Dendritic cell treated with granulocyte-macrophage colony-stimulating factor and Interleukin-4, amounts not matched to agents 40 ng/mL and 50 ng/mL, for 4 days (primary cell): Measurements from ENCODE around the gene DNAJC12.
"Not testable (repeated sequence)": the region's sequence is repeated elsewhere in the genome, so short reads cannot be mapped to it uniquely, and the experiment has no call there.

ENCODE experiments used
- H3K27ac Mint-ChIP-seq: one replicate; pipeline ENCODE4 v1.8.0; 2022; ENCODE audit warnings: mild to moderate bottlenecking, mixed read lengths
- H3K27me3 Mint-ChIP-seq: one replicate; pipeline ENCODE4 v1.8.0; 2022; ENCODE audit warnings: mild to moderate bottlenecking, mixed read lengths
- H3K36me3 Mint-ChIP-seq: one replicate; pipeline ENCODE4 v1.8.0; 2022; ENCODE audit warnings: low read depth, mixed read lengths
- H3K4me1 Mint-ChIP-seq: one replicate; pipeline ENCODE4 v1.8.0; 2022; ENCODE audit warnings: low read depth, mixed read lengths
- H3K4me3 Mint-ChIP-seq: one replicate; pipeline ENCODE4 v1.8.0; 2022; ENCODE audit warnings: mild to moderate bottlenecking, moderate library complexity, mixed read lengths
- H3K9me3 Mint-ChIP-seq: one replicate; pipeline ENCODE4 v1.8.0; 2022; ENCODE audit warnings: mixed read lengths
- intact Hi-C: fragments of 100-400 bp; cut with micrococcal nuclease; formaldehyde crosslinking; loops from one replicate; pipeline ENCODE4 v1.15.0; 2022

Gene DNAJC12

GRCh38 chr10:67776371-67776770, 61.6 kb downstream of the DNAJC12 start:
- intact Hi-C loops: no loop called here
- no peaks in the 10 kb centered on the region for H3K36me3 Mint-ChIP-seq
- H3K27ac Mint-ChIP-seq: no peak overlapping the region
- H3K27me3 Mint-ChIP-seq: no peaks in the 10 kb centered on the region
- no peak overlapping the region for H3K4me3 Mint-ChIP-seq
- H3K9me3 Mint-ChIP-seq: no peaks in the 10 kb centered on the region
- peaks cover 29% of the 10 kb centered on the region for H3K4me1 Mint-ChIP-seq

- H3K27ac Mint-ChIP-seq: peak overlapping the region; percentile 22
These were observed 62.7 kb downstream of the DNAJC12 start for GRCh38 chr10:67775279-67775678.

GRCh38 chr10:67772894-67773511, 65.0 kb downstream of the DNAJC12 start:
- no peaks in the 10 kb centered on the region for H3K27me3 Mint-ChIP-seq
- no peaks in the 10 kb centered on the region for H3K9me3 Mint-ChIP-seq
- intact Hi-C loops: no loop called here
- peak overlapping the region; percentile 75 for H3K27ac Mint-ChIP-seq
- H3K4me1 Mint-ChIP-seq: peaks cover 49% of the 10 kb centered on the region
- no peaks in the 10 kb centered on the region for H3K36me3 Mint-ChIP-seq
- no peak overlapping the region for H3K4me3 Mint-ChIP-seq

More at GRCh38 chr10:67775279-67775678, 62.7 kb downstream of the DNAJC12 start:
- no peaks in the 10 kb centered on the region for H3K27me3 Mint-ChIP-seq
- H3K9me3 Mint-ChIP-seq: no peaks in the 10 kb centered on the region
- H3K4me3 Mint-ChIP-seq: no peak overlapping the region
- H3K4me1 Mint-ChIP-seq: peaks cover 40% of the 10 kb centered on the region
- intact Hi-C loops: no loop called here
- H3K36me3 Mint-ChIP-seq: no peaks in the 10 kb centered on the region

- Mint-ChIP-seq H3K27ac (peak overlapping the region; percentile 75), H3K4me3 (no peak overlapping the region), H3K27me3 (no peaks in the 10 kb centered on the region), H3K36me3 (no peaks in the 10 kb centered on the region), H3K9me3 (no peaks in the 10 kb centered on the region), H3K4me1 (peaks cover 51% of the 10 kb centered on the region)
- intact Hi-C loops: no loop called here
These were observed 65.8 kb downstream of the DNAJC12 start for GRCh38 chr10:67772151-67772550.

GRCh38 chr10:67771200-67771599, 66.8 kb downstream of the DNAJC12 start:
- Mint-ChIP-seq H3K4me1 (peaks cover 55% of the 10 kb centered on the region), H3K9me3 (no peaks in the 10 kb centered on the region), H3K36me3 (no peaks in the 10 kb centered on the region), H3K27me3 (no peaks in the 10 kb centered on the region), H3K4me3 (no peak overlapping the region), H3K27ac (peak overlapping the region; percentile 63)
- intact Hi-C loops: no loop called here

GRCh38 chr10:67770537-67770936, 67.5 kb downstream of the DNAJC12 start:
- Mint-ChIP-seq H3K9me3 (no peaks in the 10 kb centered on the region), H3K4me1 (peaks cover 52% of the 10 kb centered on the region), H3K27ac (peak overlapping the region; percentile 63), H3K36me3 (no peaks in the 10 kb centered on the region), H3K27me3 (no peaks in the 10 kb centered on the region), H3K4me3 (no peak overlapping the region)
- intact Hi-C loops: no loop called here

- Mint-ChIP-seq H3K36me3 (no peaks in the 10 kb centered on the region), H3K4me1 (peaks cover 39% of the 10 kb centered on the region)
These were observed 70.7 kb downstream of the DNAJC12 start for GRCh38 chr10:67767244-67767643.

GRCh38 chr10:67764012-67764822, 73.8 kb downstream of the DNAJC12 start:
- intact Hi-C loops: no loop called here
- Mint-ChIP-seq H3K27me3 (no peaks in the 10 kb centered on the region), H3K9me3 (no peaks in the 10 kb centered on the region), H3K4me1 (peaks cover 36% of the 10 kb centered on the region), H3K27ac (peak overlapping the region; percentile 93), H3K36me3 (no peaks in the 10 kb centered on the region), H3K4me3 (peak overlapping the region; percentile 75)

More at GRCh38 chr10:67767244-67767643, 70.7 kb downstream of the DNAJC12 start:
- Mint-ChIP-seq H3K27ac (no peak overlapping the region), H3K9me3 (no peaks in the 10 kb centered on the region), H3K4me3 (no peak overlapping the region), H3K27me3 (no peaks in the 10 kb centered on the region)
- intact Hi-C loops: no loop called here

GRCh38 chr10:67763499-67764011, 74.4 kb downstream of the DNAJC12 start:
- H3K27me3 Mint-ChIP-seq: no peaks in the 10 kb centered on the region
- H3K4me3 Mint-ChIP-seq: peak overlapping the region; percentile 75
- peak overlapping the region; percentile 93 for H3K27ac Mint-ChIP-seq
- no peaks in the 10 kb centered on the region for H3K9me3 Mint-ChIP-seq
- H3K36me3 Mint-ChIP-seq: no peaks in the 10 kb centered on the region
- intact Hi-C loops: no loop called here
- peaks cover 36% of the 10 kb centered on the region for H3K4me1 Mint-ChIP-seq

GRCh38 chr10:67762567-67762966, 75.4 kb downstream of the DNAJC12 start:
- H3K9me3 Mint-ChIP-seq, H3K27me3 Mint-ChIP-seq, intact Hi-C loops, H3K36me3 Mint-ChIP-seq: not testable (repeated sequence)
- peak overlapping the region; percentile 87 for H3K27ac Mint-ChIP-seq
- peaks cover 36% of the 10 kb centered on the region for H3K4me1 Mint-ChIP-seq
- H3K4me3 Mint-ChIP-seq: peak overlapping the region; percentile 32

GRCh38 chr10:67760272-67760671, 77.7 kb downstream of the DNAJC12 start:
- H3K4me3 Mint-ChIP-seq: no peak overlapping the region
- H3K9me3 Mint-ChIP-seq: no peaks in the 10 kb centered on the region
- H3K4me1 Mint-ChIP-seq: peaks cover 30% of the 10 kb centered on the region
- H3K27ac Mint-ChIP-seq: no peak overlapping the region
- no peaks in the 10 kb centered on the region for H3K36me3 Mint-ChIP-seq
- intact Hi-C loops: no loop called here
- H3K27me3 Mint-ChIP-seq: peaks cover 6% of the 10 kb centered on the region
